ENCODE data around the gene ATP13A2. TPM values are rescaled to one million over a fixed set of nuclear protein-coding genes. Genes with fewer than 3 reads are reported as not detected.

Gene ATP13A2
- total RNA-seq, 1 donor from 2014 or later: 10.3 TPM

DNA sequence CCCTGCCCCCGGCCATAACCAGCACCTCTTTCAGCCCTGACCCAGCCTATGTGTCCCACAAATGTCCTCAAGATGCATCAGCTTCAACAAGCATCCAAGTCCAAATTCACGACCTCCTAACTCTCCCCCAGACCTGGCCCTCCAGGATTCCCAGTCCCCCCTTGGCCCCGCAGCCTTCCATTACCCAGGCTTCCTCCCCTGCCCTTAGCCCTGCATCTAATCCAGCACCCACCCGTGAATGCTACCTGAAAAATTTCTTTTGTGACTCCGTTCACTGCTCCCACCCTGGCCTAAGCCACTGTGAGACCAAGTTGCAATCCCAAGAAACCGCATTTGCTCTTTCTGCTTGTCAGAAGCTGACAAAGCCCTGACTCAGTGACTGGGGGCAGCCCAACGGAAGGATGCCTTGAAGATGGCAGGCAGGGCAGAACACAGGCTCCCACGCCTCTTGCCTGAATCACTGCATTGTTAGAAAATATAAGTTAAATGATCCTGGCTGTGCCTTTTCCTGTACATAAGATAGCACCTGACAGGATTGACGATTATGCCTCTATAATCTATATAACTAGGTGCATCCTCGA lies 30.4 kb downstream of the ATP13A2 start:
- no peak for DNase-seq (ENCODE audit: low spot score)
- no peak for ATAC-seq

DNA sequence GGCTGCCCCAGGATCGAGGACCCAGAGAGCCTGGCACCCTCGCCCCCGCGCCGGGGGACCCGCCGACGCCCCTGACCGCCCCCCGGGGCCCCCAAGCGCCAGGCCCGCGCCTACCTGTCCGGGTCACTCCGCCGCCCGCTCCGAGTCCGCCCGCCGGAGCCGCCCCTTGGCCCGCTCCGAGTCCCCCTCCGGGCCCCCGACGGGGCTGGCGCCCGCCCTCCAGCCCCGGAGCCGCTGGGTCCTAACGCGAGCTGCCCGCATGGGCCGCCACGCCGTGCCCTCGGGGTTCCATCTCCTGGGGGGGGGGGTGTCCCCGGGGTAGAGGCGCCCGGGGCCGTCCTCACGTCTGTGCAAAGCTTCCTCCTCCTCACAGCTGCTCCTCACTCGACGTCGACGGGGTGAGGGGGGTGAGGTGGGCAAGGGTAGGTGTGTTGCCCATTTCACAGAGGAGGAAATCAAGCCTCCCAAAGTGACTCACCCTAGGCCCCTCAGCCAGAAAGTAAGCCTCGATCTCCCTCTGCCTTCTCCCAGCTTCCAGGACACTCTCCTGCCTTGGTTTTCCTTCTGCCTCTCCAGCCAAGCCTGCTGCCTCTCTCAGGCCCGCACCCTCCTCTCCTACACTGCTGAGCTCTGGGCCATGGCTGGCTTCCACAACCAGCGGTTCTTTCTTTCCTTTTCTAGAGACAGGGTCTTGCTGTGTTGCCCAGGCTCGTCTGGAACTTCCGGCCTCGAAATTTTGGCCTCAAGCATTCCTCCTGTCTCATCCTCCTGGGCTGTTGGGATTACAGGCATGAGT lies 31.1 kb downstream of the ATP13A2 start, which contains the start of gene MFAP2:
Gene MFAP2 (minus strand): TSS at position 148 of the 796 bp plus-strand sequence. CDS start 2,347 bp downstream, outside the sequence.
- ATAC-seq (no peak), DNase-seq (ENCODE audit: low spot score) (no peak)

DNA sequence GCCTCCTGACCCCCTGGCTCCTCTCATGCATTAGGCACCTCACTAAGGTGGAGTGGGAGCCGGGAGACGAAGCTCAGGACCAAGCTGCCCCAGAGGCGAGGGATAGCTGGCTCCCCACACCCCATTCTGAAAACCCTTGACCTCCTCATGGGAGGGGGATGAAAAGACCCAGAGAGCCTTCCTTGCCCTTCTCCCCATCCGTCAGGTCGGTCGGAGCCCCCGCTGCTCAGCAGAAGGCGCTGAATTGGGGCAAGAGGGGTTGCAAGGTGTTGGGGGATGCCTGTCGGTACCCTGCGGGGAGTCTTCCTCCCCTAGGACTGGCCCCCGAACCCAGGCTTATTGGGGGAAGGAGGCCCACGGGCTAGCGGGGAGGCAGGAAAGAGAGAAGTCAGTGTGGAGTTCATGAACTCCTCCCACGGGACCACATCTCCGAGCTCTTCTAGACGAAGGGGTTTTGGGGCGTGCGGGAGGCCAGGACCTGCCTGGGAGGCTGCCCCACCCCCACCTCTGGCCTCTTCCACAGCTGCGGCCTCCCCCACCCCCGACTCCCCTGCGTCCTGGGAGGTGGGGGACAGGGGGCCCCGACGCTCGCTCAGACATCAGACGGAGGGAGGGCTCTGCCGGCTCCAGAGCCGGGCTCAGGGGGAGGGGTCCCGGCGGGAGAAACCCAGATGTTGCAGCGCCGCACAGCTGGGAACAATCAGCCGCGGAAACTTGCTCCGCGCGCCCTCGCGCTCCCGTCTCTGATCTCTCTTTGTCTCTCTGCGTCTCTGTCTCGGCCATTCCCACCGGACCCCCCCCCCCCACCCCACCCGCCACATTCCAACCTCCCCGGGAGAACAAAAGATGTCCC lies 32.0 kb downstream of the ATP13A2 start:
- ATAC-seq (no peak), DNase-seq (ENCODE audit: low spot score) (no peak)

DNA sequence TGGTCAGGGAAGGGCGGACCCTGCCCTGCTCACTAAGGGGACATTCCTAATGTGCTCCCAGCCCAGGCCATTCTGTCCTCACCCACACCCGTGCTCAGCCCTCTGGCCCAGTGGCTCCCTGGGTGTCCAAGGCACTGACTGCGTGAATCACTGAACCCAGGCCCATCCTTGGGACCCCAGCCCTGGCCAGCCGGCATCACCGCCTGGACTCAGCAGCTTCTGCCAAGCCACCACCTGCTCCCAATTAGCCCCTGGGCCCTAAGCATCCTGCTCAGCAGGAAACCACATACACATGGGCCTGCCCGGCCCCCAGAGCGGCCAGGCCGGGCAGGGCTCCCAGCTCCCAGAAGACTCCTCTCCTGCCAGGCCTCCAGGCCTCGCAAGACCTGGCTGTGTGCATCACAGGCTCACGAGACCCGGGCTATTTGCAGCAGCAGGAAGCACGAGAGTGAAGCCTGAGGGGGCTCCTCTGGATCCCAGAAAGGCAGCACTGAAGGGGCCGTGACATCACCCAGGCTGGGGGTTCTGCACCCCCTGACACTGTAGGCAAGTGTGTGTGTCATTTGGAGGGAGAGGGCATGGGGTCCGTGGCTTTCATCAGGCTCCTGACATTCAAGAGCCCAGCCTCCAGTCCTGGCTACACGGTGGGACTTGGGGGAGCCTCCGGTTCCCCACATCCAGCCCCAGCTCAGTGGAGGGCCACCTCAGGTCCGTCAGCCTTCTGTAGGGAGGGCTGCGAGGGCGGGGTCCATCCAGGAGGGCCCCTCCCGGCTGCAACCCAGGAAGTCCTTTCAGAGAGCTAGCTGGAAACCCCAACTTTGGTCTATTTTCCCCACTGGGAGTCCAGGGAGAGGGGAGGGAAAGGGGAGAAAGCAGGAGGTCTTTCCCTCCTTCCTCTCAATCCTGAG lies 32.9 kb downstream of the ATP13A2 start:
- DNase-seq (ENCODE audit: low spot score) (no peak), ATAC-seq (no peak)

DNA sequence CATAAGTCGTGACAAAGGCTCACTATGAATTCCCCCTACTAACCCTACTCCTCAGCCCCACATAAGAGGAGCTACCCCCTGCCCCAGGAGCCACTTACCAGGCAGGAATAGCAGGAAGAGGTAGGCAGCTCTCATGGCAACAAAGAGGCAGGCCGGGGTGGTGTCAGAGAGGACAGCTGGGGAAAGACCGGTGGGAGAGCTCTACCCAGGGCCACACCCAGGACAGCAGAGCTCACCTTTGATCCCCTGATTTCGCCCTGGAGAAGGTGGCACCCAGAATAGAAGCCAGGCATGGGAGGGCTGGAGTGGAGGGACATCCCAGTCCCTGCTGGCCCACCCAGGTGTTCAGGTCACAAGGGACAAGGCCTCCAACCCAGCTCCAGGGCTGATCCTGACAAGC lies 33.6 kb downstream of the ATP13A2 start:
- DNase-seq (ENCODE audit: low spot score): no peak
- ATAC-seq: no peak

DNA sequence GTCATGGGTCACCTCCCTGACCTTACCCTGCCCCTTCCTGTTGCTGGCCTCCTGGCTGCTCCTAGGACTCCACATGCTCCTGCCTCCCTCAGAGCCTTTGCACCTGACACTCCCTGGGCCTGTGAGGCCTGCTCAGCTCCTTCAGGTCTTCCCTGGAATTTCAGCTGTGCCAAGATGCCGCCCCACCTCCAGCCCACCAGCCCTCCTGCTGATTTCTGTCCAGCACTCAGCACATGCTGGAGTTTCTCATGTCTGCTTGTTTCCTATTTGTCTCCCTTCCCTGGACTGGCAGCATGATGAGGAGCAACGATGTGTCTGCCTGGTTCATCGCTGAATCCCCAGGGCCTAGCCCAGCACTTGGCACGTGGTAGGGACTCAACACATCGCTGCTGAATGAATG lies 34.4 kb downstream of the ATP13A2 start:
- DNase-seq (ENCODE audit: low spot score) (no peak), ATAC-seq (no peak)

DNA sequence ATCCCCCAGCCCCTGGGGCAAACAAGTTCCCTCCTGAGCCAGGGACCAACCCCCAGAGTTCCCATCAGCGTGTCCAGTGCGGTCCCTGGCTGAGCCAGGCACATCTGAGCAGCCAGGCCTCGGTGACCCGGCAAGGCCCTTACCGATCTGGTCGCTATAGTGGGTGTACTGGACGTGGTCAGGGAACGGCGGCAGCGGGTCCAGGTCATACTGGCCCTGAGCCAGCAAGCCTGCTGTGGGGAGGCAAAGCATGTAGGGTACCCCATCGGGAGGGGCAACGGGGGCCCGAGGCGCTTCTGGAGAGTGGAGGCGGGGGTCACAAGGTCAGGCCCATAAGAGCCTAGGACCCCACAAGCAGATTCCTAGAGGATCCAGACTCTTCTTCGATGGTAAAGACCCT lies 34.8 kb downstream of the ATP13A2 start:
- no peak for DNase-seq (ENCODE audit: low spot score)
- no peak for ATAC-seq

DNA sequence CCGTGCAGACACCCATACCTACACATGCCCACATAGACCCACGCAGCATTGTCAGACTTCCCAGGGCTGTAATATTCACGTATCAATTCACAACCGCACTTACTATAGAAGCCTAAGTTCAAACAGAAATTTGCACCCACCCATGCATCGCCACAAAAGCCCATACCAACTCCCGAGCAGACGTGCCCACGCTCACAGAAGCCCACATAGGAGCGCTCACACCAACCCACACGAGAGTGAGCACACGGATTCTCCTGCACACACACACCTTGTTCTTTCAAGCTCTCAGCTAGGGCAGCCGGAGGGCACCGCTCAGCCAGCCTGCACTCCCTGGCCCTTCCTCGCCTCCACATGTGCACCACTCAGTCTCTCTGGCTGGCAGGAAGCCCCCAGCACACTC lies 35.9 kb downstream of the ATP13A2 start:
- DNase-seq (ENCODE audit: low spot score) (no peak), ATAC-seq (no peak)

DNA sequence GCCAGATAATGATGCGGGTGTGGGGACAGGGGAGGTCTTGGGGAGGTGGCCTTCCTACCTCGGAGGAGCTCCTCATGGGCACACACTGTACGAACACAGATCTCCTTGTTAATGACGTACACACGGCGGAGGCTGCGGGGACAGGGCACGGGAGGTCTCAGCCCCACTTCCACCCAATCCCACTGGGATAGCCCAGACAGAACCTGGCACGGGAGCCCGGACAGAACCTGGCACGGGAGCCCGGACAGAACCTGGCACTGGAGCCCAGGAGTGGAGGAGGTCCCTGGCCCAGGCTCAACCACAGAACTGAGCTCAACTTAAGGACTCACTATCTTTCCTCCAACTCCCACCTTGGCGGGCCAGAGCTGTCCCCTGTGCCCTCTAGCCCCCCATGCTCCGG lies 36.5 kb downstream of the ATP13A2 start:
- ATAC-seq (no peak), DNase-seq (ENCODE audit: low spot score) (no peak)

DNA sequence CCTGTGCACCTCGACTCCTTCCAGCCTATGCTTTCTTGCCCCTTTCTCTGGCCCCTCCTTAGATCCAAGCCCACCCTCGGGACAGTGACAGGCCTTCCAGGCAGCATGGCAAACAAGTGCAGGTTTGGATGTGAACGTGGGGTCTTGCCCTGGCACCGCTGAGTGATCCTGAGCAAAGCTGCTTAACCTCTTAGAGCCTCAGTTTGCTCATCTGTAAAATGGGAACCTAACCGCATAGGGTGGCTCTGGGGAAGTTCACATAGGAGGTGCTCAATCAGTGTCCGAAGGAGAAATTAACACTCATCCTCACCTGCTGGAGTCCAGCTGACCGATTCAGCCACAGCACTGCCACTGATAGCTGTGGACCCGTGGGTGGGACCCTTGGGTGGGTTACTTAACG lies 38.5 kb downstream of the ATP13A2 start:
- ATAC-seq (no peak), DNase-seq (ENCODE audit: low spot score) (no peak)

DNA sequence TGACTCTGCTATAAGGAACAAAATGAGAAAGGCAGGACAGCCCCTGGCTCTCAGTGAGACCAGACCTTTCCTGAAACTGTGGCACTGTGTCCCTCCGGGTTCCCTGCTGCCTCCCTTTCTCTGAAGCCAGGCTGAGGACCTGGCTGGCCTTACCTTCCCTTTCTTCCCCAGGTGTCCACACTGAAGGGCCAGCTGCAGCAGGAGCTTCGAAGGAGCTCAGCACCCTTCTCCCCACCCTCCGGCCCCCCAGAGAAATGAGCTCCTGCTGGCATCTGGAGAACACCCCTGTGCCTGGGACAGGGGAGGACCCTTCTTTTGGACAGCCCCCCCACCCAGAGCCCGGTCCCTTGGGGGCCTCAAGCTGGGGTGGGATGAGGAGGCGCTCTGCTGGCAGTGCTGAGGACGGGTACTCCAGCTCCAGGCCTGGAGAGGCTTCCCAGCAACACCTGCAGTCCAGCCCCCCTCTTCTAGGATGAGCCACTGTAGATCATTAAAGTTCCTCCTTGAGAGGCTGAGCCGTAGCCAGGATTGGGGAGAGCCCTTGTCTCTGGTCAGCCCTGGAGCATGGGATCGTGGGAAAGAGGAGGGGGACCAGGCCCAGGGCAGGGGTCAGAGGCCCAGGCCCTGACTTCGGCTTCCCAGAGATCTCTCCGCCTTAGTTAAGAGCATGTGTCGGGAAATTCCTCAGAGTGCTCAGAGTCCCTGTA lies 39.4 kb downstream of the ATP13A2 start:
- ATAC-seq (no peak), DNase-seq (ENCODE audit: low spot score) (no peak)

DNA sequence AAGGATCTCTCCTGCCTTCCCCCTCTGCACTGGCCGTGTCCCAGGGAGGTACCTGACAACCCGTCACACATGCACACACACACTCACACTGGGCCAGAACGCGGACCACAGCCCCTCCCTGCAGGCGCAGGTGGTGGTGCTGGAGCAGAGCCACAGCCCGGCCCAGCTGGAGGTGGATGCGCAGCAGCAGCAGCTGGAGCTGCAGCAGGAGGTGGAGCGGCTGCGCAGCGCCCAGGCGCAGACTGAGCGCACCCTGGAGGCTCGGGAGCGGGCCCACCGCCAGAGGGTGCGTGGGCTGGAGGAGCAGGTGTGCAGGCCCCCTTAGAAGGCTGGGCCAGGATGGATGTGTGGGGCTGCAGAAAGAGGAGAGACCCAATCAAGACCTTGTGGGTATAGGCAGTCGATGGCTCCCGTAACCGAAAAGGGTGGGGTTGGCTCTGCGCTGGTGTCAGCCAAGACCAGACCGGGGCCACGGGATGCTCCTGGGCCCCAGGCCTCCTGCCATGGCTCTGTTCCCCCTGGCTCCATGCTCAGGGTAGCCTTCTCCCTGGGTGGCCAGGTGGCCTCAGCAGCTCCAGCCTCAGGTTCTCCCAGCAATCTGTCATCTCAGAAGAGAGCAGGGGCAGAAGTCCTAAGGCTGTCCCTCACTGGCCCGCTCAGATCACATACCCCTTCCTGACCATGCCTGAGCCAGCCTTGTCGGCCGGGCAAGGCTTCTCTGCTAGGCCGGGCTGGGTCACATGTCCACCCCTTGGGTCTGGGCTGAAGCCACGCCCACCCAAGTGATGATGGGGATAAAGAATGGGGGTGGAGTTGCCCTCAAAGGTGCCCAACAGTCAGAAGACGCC lies 40.2 kb downstream of the ATP13A2 start:
- no peak for DNase-seq (ENCODE audit: low spot score)
- no peak for ATAC-seq

DNA sequence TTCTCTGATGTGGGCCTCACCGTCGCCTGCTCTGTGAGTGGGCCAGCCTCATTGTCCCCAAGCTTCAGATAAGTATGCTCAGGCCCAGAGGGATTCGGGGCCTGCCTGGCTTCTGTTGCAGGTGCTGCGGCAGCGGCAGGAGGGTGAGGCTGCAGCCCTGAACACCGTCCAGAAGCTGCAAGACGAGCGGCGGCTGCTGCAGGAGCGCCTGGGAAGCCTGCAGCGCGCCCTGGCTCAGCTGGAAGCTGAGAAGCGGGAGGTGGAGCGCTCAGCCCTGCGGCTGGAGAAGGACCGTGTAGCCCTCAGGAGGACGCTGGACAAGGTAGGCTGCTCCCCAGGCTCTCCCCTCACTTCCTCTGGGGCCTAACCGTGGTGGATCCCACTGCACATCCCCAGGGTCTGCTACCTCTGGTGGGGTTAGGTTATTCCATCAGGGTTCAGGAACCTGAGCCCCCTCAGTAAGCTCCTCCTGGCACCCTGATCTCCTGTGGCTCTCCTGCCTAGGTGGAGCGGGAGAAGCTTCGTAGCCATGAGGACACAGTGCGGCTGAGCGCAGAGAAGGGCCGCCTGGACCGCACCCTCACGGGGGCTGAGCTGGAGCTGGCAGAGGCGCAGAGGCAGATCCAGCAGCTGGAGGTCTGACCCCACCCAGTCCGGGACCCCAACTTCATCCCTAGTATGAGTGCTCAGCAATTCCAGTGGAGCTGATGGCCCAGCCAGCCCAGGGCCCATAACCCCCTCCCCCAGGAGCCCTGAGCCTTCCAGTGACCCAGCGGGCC lies 41.4 kb downstream of the ATP13A2 start:
- ATAC-seq: no peak
- DNase-seq (ENCODE audit: low spot score): no peak

DNA sequence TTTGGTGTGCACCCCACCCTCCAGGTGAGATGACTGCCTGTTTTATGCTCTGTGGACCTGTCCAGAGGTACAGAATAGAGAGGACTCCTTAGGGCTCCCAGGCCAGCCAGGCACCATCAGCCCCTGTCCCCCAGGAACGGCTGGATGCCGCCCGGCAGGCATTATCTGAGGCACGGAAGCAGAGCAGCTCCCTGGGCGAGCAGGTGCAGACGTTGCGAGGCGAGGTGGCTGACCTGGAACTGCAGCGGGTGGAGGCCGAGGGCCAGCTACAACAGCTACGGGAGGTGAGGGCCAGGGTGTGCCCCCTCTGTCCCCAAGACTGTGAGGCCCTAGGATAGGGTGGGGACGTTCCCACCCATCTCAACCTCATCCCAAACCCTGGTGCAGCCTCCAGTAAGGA lies 42.1 kb downstream of the ATP13A2 start:
- no peak for ATAC-seq
- no peak for DNase-seq (ENCODE audit: low spot score)

DNA sequence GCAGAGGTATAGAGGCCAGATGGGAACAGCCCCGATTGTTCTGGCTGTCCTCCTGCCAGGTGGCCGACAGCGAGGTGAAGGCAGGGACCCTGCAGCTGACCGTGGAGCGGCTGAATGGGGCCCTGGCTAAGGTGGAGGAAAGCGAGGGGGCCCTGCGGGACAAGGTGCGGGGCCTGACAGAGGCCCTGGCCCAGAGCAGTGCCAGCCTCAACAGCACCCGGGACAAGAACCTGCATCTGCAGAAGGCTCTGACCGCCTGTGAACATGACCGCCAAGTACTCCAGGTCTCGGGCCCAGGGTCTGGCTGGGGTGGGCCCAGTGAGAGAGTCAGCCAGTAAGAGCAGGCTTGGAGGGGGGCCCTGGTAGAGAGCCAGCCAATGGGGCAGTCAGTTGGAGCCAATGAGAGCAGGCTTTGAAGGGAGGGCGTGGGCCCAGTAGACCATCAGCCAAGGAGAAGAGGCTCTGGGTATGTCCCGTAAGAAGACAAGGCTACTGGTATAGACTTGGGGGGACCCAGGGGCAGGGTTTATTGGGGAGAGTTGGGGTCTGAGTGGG lies 42.6 kb downstream of the ATP13A2 start:
- DNase-seq (ENCODE audit: low spot score): no peak
- ATAC-seq: no peak

DNA sequence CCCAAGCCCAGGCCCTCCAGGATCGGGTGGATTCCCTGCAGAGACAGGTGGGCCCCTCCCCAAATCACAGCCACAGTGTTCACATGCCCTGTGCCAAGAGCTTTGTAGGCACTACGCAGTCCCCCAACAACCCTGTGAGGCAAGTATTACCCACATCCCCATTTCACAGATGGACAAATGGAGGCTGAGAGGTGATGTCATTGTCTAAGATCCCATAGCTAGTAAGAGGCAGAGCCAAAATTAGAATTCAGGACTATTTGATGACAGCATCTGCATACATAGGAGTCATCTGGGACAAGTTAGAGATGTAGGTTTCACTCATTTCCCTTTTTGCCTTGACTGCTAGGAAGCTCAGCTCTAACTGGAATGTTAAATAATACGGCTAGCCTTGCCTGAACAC lies 43.4 kb downstream of the ATP13A2 start:
- DNase-seq (ENCODE audit: low spot score) (no peak), ATAC-seq (no peak)

DNA sequence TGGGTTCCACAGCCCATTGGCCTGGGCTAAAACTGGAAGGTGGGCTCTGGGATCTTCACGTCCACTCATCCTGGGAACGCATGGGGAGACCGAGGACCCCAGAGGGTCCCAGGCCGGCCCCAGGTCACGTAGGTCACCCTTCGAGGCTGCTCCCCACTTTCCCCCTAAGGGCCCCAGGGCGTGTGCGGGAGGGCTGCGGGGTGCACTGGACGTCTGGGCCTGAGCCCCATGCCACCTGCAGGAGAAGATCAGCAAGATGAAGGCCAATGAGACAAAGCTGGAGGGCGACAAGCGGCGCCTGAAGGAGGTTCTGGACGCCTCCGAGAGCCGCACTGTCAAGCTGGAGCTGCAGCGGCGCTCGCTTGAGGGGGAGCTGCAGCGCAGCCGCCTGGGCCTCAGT lies 43.8 kb downstream of the ATP13A2 start:
- ATAC-seq (no peak), DNase-seq (ENCODE audit: low spot score) (no peak)

DNA sequence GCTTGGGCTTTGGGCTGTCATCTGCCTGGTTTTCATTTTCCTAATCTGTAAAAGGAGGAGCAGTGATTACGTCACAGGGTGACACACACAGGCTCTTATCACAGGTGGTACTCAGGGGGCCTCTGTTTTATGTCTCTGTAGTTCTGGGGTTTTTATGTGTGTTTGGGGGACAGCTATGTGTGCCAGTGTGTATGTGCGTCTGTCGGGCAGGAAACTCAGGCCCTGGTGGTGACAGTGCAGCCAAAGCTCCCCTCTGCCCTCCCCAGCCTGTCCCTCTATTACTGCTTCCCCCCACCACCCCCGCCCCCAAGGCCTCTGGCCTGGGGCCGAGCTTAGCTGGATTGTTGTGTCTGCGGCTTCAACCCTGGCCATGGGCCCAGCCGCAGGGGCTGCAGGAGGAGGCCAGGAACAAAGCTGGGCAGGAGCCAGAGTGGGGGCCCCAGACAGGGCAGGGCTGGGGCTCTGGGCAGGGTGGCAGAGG lies 44.6 kb downstream of the ATP13A2 start:
- no peak for ATAC-seq
- DNase-seq (ENCODE audit: low spot score): no peak
